Measurements from ENCODE around the gene SMCHD1. TPM values are rescaled to one million over a fixed set of nuclear protein-coding genes. Genes with fewer than 3 reads are reported as not detected.

SMCHD1 gene
- total RNA-seq, 1 experiment from 2014 or later: 57.4 TPM

DNA sequence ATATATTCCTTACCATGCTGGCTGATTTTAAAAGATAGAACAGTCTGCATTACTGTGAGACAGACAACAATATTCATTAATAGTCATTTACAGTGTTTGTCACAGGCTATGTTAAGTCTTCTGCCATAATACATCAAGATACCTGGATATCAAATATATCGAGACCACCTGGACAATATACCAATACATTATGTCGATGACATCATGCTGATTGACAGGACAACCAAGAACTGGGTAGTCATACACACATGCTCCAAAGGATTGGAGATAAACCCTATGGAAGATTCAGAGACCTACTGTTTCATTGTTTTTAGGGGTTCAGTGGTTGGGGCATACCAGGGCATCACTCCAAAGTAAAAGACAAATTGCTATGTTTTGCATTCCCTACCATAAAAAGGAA lies 26.5 kb upstream of the SMCHD1 start:
- Mint-ChIP-seq H3K9me3 (ENCODE audit: unreplicated experiment) (no peaks in the 10 kb centered on the region), H3K36me3 (ENCODE audit: insufficient read depth, unreplicated experiment) (no peaks in the 10 kb centered on the region), H3K4me1 (ENCODE audit: low read depth, unreplicated experiment) (no peaks in the 10 kb centered on the region), H3K27me3 (ENCODE audit: insufficient read depth, unreplicated experiment) (no peaks in the 10 kb centered on the region), H3K27ac (ENCODE audit: unreplicated experiment) (no peak overlapping the region), H3K4me3 (ENCODE audit: unreplicated experiment) (no peak overlapping the region)
- ChIA-PET CTCF (no interaction called here), POLR2A (no interaction called here)
- Histone ChIP-seq H3K4me1 (no peaks in the 10 kb centered on the region), H3K4me3 (ENCODE audit: low read depth, low read length) (no peak overlapping the region), H3K27me3 (replicated peaks; ENCODE audit: control insufficient read depth, insufficient read depth, low read length) (no peaks in the 10 kb centered on the region; the same call in 1 of the 2 replicates), H3K9me3 (no peaks in the 10 kb centered on the region), H3K36me3 (ENCODE audit: control insufficient read depth, insufficient read depth, low read length) (no peaks in the 10 kb centered on the region)
- intact Hi-C loops (cut with micrococcal nuclease; ENCODE audit: unreplicated experiment): no loop called here
- TF ChIP-seq CTCF (IDR thresholded peaks at IDR 0.05; ENCODE audit: insufficient read depth in 1 of 2, low read depth in 1 of 2, low read length in 1 of 2, severe bottlenecking in 1 of 2, unreplicated experiment in 1 of 2): no peak
- DNase-seq: no peak
- no TSS peak for BruUV-seq (replicated peaks)

DNA sequence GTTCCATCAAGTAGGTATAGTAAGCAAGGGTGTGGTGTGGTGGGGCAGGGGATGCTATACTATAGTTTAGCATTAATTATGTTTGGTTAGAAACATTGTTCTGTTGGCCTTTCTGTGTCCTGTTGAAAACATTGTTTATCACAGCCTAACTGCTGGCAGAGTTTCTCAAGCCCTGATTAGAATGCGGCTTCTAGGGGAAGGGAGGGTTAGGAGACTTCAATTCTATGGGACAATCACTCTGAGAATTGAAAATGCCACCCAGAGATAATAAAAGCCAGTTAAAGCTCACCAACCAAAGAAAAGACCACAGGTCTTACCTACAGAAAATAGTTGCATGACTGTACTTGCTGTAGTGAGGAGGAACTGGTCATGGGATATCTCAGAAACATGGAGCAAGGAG lies 19.9 kb upstream of the SMCHD1 start:
- ChIA-PET CTCF (no interaction called here), POLR2A (no interaction called here)
- Mint-ChIP-seq H3K4me3 (ENCODE audit: unreplicated experiment) (no peak overlapping the region), H3K27ac (ENCODE audit: unreplicated experiment) (no peak overlapping the region), H3K4me1 (ENCODE audit: low read depth, unreplicated experiment) (peaks cover 7% of the 10 kb centered on the region), H3K36me3 (ENCODE audit: insufficient read depth, unreplicated experiment) (peaks cover 4% of the 10 kb centered on the region), H3K27me3 (ENCODE audit: insufficient read depth, unreplicated experiment) (no peaks in the 10 kb centered on the region), H3K9me3 (ENCODE audit: unreplicated experiment) (peaks cover 7% of the 10 kb centered on the region)
- no TSS peak for BruUV-seq (replicated peaks)
- Histone ChIP-seq H3K27me3 (replicated peaks; ENCODE audit: control insufficient read depth, insufficient read depth, low read length) (no peaks in the 10 kb centered on the region; the same call in 1 of the 2 replicates), H3K4me1 (no peaks in the 10 kb centered on the region), H3K9me3 (no peaks in the 10 kb centered on the region), H3K36me3 (ENCODE audit: control insufficient read depth, insufficient read depth, low read length) (no peaks in the 10 kb centered on the region), H3K4me3 (ENCODE audit: low read depth, low read length) (no peak overlapping the region)
- no peak for DNase-seq
- TF ChIP-seq CTCF (IDR thresholded peaks at IDR 0.05; ENCODE audit: insufficient read depth in 1 of 2, low read depth in 1 of 2, low read length in 1 of 2, severe bottlenecking in 1 of 2, unreplicated experiment in 1 of 2): no peak
- intact Hi-C loops (cut with micrococcal nuclease; ENCODE audit: unreplicated experiment): no loop called here

- Mint-ChIP-seq H3K9me3 (ENCODE audit: unreplicated experiment) (peaks cover 7% of the 10 kb centered on the region), H3K27ac (ENCODE audit: unreplicated experiment) (no peak overlapping the region), H3K4me3 (ENCODE audit: unreplicated experiment) (no peak overlapping the region), H3K4me1 (ENCODE audit: low read depth, unreplicated experiment) (peaks cover 7% of the 10 kb centered on the region), H3K27me3 (ENCODE audit: insufficient read depth, unreplicated experiment) (no peaks in the 10 kb centered on the region), H3K36me3 (ENCODE audit: insufficient read depth, unreplicated experiment) (peaks cover 4% of the 10 kb centered on the region)
- no peak for TF ChIP-seq CTCF (IDR thresholded peaks at IDR 0.05; ENCODE audit: insufficient read depth in 1 of 2, low read depth in 1 of 2, low read length in 1 of 2, severe bottlenecking in 1 of 2, unreplicated experiment in 1 of 2)
- ChIA-PET CTCF (no interaction called here), POLR2A (no interaction called here)
- no peak overlapping the region for H3K4me3 ChIP-seq (ENCODE audit: low read depth, low read length)
- H3K4me1 ChIP-seq: no peaks in the 10 kb centered on the region
- BruUV-seq (replicated peaks): no TSS peak
- no peaks in the 10 kb centered on the region for H3K36me3 ChIP-seq (ENCODE audit: control insufficient read depth, insufficient read depth, low read length)
- DNase-seq: no peak
- no peaks in the 10 kb centered on the region for H3K9me3 ChIP-seq
- intact Hi-C loops (cut with micrococcal nuclease; ENCODE audit: unreplicated experiment): no loop called here
- no peaks in the 10 kb centered on the region; the same call in 1 of the 2 replicates for H3K27me3 ChIP-seq (replicated peaks; ENCODE audit: control insufficient read depth, insufficient read depth, low read length)
Measured at GRCh38 chr18:2636126-2636631, 19.3 kb upstream of the SMCHD1 start.

Measured in Caco-2 (cell line).